ENCODE results near the gene SCD5. TPM values are rescaled to one million over a fixed set of nuclear protein-coding genes. Genes with fewer than 3 reads are reported as not detected.

Gene SCD5
- total and polyA plus RNA-seq, 2 donors (not counting 3 experiments of a cell fraction or from before 2014, with no cell fraction given), result 38.4 to 38.5 TPM

DNA sequence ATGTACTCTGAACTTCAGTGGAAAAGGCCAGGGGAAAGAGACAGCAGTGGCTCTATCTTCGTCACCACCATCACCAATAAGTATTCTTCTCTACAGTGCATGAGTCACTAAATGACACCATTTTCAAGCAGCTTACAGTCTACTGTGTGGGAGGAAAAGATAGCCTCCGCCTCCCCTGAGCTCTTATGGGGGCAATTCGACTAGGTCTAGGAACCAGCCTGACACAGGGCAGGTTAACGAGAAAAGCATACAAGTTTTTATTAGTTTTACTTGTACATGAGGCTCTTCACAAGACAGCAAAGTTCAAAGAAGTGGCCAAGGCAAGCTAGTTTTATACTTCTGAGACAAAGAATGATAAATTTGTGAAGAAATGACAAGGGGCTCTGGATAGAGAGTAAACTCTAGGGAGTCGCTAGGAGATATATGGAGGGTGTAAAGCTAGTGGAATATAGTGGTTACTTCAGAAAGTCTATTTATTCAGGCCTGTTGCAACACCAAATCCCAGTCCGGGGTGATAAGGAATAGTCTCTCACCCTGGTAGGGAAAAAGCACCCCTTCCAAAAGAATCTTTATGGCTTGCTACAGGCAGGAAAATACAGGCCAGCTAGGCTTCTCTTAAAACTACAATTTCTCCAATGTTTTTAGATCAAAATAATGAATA, 49.7 kb downstream of the SCD5 start:
- Histone ChIP-seq H3K9me3 (replicated peaks; ENCODE audit: control insufficient read depth, insufficient read depth, low read length) (no peaks in the 10 kb centered on the region), H3K36me3 (ENCODE audit: control insufficient read depth in 2 of 2, extremely low read depth in 1 of 2, insufficient read depth in 2 of 2, low read length in 2 of 2) (no peaks in the 10 kb centered on the region), H2AFZ (ENCODE audit: low read depth, low read length) (no peak overlapping the region), H3K4me2 (ENCODE audit: insufficient read depth, low read length) (no peak overlapping the region), H3K9me1 (replicated peaks; ENCODE audit: control insufficient read depth, extremely low read depth, insufficient read depth, low read length) (no peaks in the 10 kb centered on the region), H3K4me1 (ENCODE audit: control insufficient read depth, extremely low read depth, insufficient read depth, low read length) (no peaks in the 10 kb centered on the region), H3K79me2 (ENCODE audit: control insufficient read depth, insufficient read depth, low read length) (no peaks in the 10 kb centered on the region), H3K27ac (ENCODE audit: insufficient read depth, low read depth, low read length) (no peak overlapping the region), H3K9ac (replicated peaks; ENCODE audit: extremely low read depth, insufficient read depth, low read length) (no peak overlapping the region), H3K4me3 (replicated peaks in 1 of 3; ENCODE audit: insufficient read depth in 1 of 3, low read depth in 1 of 3, low read length in 3 of 3) (no peak overlapping the region), H3K27me3 (ENCODE audit: control insufficient read depth in 2 of 2, insufficient read depth in 2 of 2, low read length in 2 of 2) (no peaks in the 10 kb centered on the region), H4K20me1 (replicated peaks; ENCODE audit: control insufficient read depth, extremely low read depth, insufficient read depth, low read length) (peaks cover under 1% of the 10 kb centered on the region)
- DNase-seq (ENCODE audit: low read depth, low spot score) (no peak), FAIRE-seq (no peak)
- POLR2A ChIA-PET, result no interaction called here
- TF ChIP-seq POLR2AphosphoS5 (IDR thresholded peaks at IDR 0.05; ENCODE audit: insufficient read depth, low read depth, low read length) (no peak), JUN (IDR thresholded peaks at IDR 0.05; ENCODE audit: borderline replicate concordance, insufficient read depth, insufficient read length, low read depth) (no peak), MAX (IDR thresholded peaks at IDR 0.05; ENCODE audit: insufficient read depth, insufficient read length) (no peak), MYC (IDR thresholded peaks at IDR 0.05; ENCODE audit: low read depth, low read length) (no peak), POLR2A (IDR thresholded peaks at IDR 0.05; ENCODE audit: low read depth, low read length) (no peak), FOS (IDR thresholded peaks at IDR 0.05; ENCODE audit: borderline replicate concordance, insufficient read depth, low read length) (no peak), EZH2 (IDR thresholded peaks at IDR 0.05; ENCODE audit: borderline replicate concordance, low read depth, low read length, severe bottlenecking) (no peak), GATA2 (IDR thresholded peaks at IDR 0.05; ENCODE audit: insufficient read depth, insufficient read length, low read depth, low read length) (no peak), CTCF (IDR thresholded peaks at IDR 0.05; ENCODE audit: extremely low read depth in 1 of 2, insufficient read depth in 1 of 2, low read depth in 1 of 2, low read length in 2 of 2) (no peak)
- intact Hi-C loops (cut with micrococcal nuclease) (no loop called here), dilution Hi-C loops (cut with MboI; ENCODE audit: extremely low pct_ligation_motif_present, low sequenced_read_pairs) (no loop called here)
- no TSS peak for BruUV-seq (replicated peaks)
- CTCF ChIA-PET, result interaction anchor here (0.7 to 4.9 kb wide), 5 partner anchors 9 to 286 kb away, joined by 3 to 46 read pairs (median 5); partner anchors contain the start of gene SCD5

Data from endothelial cell of umbilical vein (primary cell).